Stimulated activated CD4-positive, alpha-beta T cell treated with anti-CD3 and anti-CD28 coated beads, Interleukin-4, amount 100 ng/mL, for 24 hours (primary cell): Measurements from ENCODE around the gene INPP5F.
"Not testable (repeated sequence)": the region's sequence is repeated elsewhere in the genome, so short reads cannot be mapped to it uniquely, and the experiment has no call there.

ENCODE experiments used
- DNase-seq: peaks from one replicate; pipeline ENCODE4 v3.0.0-alpha.2; 2020

The INPP5F gene

GRCh38 chr10:119748871-119749270, 23.0 kb downstream of the INPP5F start:
- DNase-seq = no peak

GRCh38 chr10:119749455-119749854, 23.6 kb downstream of the INPP5F start:
- no peak for DNase-seq

GRCh38 chr10:119750391-119751230, 24.8 kb downstream of the INPP5F start:
- DNase-seq = peak; percentile 65

GRCh38 chr10:119753309-119753708, 27.5 kb downstream of the INPP5F start:
- no peak for DNase-seq

GRCh38 chr10:119754085-119754484, 28.2 kb downstream of the INPP5F start:
- no peak for DNase-seq

- no peak for DNase-seq
Measured at GRCh38 chr10:119754936-119755335, 29.1 kb downstream of the INPP5F start.

- DNase-seq = no peak
Measured at GRCh38 chr10:119755446-119755845, 29.6 kb downstream of the INPP5F start.

GRCh38 chr10:119758448-119759195, 32.8 kb downstream of the INPP5F start:
- no peak for DNase-seq

- no peak for DNase-seq
Measured at GRCh38 chr10:119759832-119760231, 34.0 kb downstream of the INPP5F start.

- no peak for DNase-seq
Measured at GRCh38 chr10:119761106-119761505, 35.3 kb downstream of the INPP5F start.

GRCh38 chr10:119762035-119762434, 36.2 kb downstream of the INPP5F start:
- DNase-seq = no peak

- no peak for DNase-seq
Measured at GRCh38 chr10:119762805-119763798, 37.3 kb downstream of the INPP5F start.

- DNase-seq = no peak
Measured at GRCh38 chr10:119768455-119769094, 42.7 kb downstream of the INPP5F start.

GRCh38 chr10:119769886-119770285, 44.0 kb downstream of the INPP5F start:
- no peak for DNase-seq

GRCh38 chr10:119770928-119771327, 45.1 kb downstream of the INPP5F start:
- DNase-seq = no peak

GRCh38 chr10:119772334-119772733, 46.5 kb downstream of the INPP5F start:
- DNase-seq = no peak

GRCh38 chr10:119773041-119773440, 47.2 kb downstream of the INPP5F start:
- DNase-seq = not testable (repeated sequence)

- no peak for DNase-seq
Measured at GRCh38 chr10:119775529-119775928, 49.7 kb downstream of the INPP5F start.

GRCh38 chr10:119776536-119776935, 50.7 kb downstream of the INPP5F start:
- DNase-seq = no peak

GRCh38 chr10:119777686-119778085, 51.8 kb downstream of the INPP5F start:
- DNase-seq = no peak

- no peak for DNase-seq
Measured at GRCh38 chr10:119778776-119779445, 53.1 kb downstream of the INPP5F start.
